ENCODE results near the gene ARID1A. TPM values are rescaled to one million over a fixed set of nuclear protein-coding genes. Genes with fewer than 3 reads are reported as not detected.
"Not testable (repeated sequence)": the region's sequence is repeated elsewhere in the genome, so short reads cannot be mapped to it uniquely, and the experiment has no call there.

The ARID1A gene
- 10 to 100 TPM; 71.4 to 92.8 TPM for total RNA-seq

- no peaks in the 10 kb centered on the region for H3K9me3 ChIP-seq
- under 1% methylated on average over 50 of the region's 80 CpGs for WGBS
- intact Hi-C loops (cut with DNase I), result loop anchor here (2.0 to 10.0 kb wide), 2 partner anchors 93 to 169 kb away; partner anchors contain the start of gene SFN
- H3K27ac ChIP-seq, result peak within 1 kb of the TSS; percentile 91 to 99
- no peaks in the 10 kb centered on the region for H3K27me3 ChIP-seq (replicated peaks; ENCODE audit: insufficient read depth)
- peak within 1 kb of the TSS; percentile 89 to 95 for H3K4me3 ChIP-seq
- DNase-seq (ENCODE audit: low spot score), result peak; percentile 92
- TF ChIP-seq POLR2A (IDR thresholded peaks at IDR 0.05) (peak; percentile 67), POLR2AphosphoS5 (IDR thresholded peaks at IDR 0.05) (peak; percentile 88), CTCF (IDR thresholded peaks at IDR 0.05) (peak in 2 of 4 experiments; percentile 28 to 44)
- H3K4me1 ChIP-seq (replicated peaks), result peaks cover 21% of the 10 kb centered on the region
- no peaks in the 10 kb centered on the region for H3K36me3 ChIP-seq
Observed at GRCh38 chr1:26695356-26696118, at the start of gene ARID1A. Gene ARID1A, plus strand, starts transcription at chr1:26696015. Its CDS starts 389 bp downstream, at chr1:26696404.

GRCh38 chr1:26664802-26665201 lies 31.0 kb upstream of the ARID1A start:
- 81% methylated on average over 2 of the region's 2 CpGs for WGBS
- Histone ChIP-seq H3K27ac (no peak overlapping the region), H3K9me3 (no peaks in the 10 kb centered on the region), H3K4me3 (no peak overlapping the region), H3K4me1 (replicated peaks) (no peaks in the 10 kb centered on the region), H3K27me3 (replicated peaks; ENCODE audit: insufficient read depth) (no peaks in the 10 kb centered on the region), H3K36me3 (no peaks in the 10 kb centered on the region)
- DNase-seq (ENCODE audit: low spot score), result no peak
- intact Hi-C loops (cut with DNase I), result no loop called here
- TF ChIP-seq CTCF (IDR thresholded peaks at IDR 0.05) (no peak), POLR2A (IDR thresholded peaks at IDR 0.05) (no peak), POLR2AphosphoS5 (IDR thresholded peaks at IDR 0.05) (no peak)

GRCh38 chr1:26666855-26667254 lies 29.0 kb upstream of the ARID1A start:
- H3K4me1 ChIP-seq (replicated peaks), result no peaks in the 10 kb centered on the region
- H3K27ac ChIP-seq, result no peak overlapping the region
- 95% methylated on average over 1 of the region's 1 CpG for WGBS
- TF ChIP-seq POLR2A (IDR thresholded peaks at IDR 0.05), result no peak
- H3K27me3 ChIP-seq (replicated peaks; ENCODE audit: insufficient read depth), result no peaks in the 10 kb centered on the region
- intact Hi-C loops (cut with DNase I), result no loop called here
- no peaks in the 10 kb centered on the region for H3K9me3 ChIP-seq
- H3K36me3 ChIP-seq, result no peaks in the 10 kb centered on the region
- DNase-seq (ENCODE audit: low spot score), result no peak
- no peak overlapping the region for H3K4me3 ChIP-seq

GRCh38 chr1:26668106-26668786 lies 27.6 kb upstream of the ARID1A start:
- 89% methylated on average over 4 of the region's 4 CpGs for WGBS

GRCh38 chr1:26677306-26678115 lies 18.3 kb upstream of the ARID1A start:
- 3% methylated on average over 9 of the region's 9 CpGs for WGBS
- DNase-seq (ENCODE audit: low spot score), result peak; percentile 92
- Histone ChIP-seq H3K36me3 (no peaks in the 10 kb centered on the region), H3K27me3 (replicated peaks; ENCODE audit: insufficient read depth) (no peaks in the 10 kb centered on the region), H3K4me3 (no peak overlapping the region), H3K9me3 (no peaks in the 10 kb centered on the region), H3K27ac (peak overlapping the region; percentile 18 to 46), H3K4me1 (replicated peaks) (no peaks in the 10 kb centered on the region)
- TF ChIP-seq CTCF (IDR thresholded peaks at IDR 0.05), result peak; percentile 62 to 93 (median 82)
- no peak for TF ChIP-seq POLR2A (IDR thresholded peaks at IDR 0.05)
- peak; percentile 88 for TF ChIP-seq POLR2AphosphoS5 (IDR thresholded peaks at IDR 0.05)
- intact Hi-C loops (cut with DNase I), result loop anchor here (1.0 to 5.0 kb wide), 2 partner anchors 75 to 112 kb away; no protein-coding TSS in a partner anchor

More at GRCh38 chr1:26668106-26668786, 27.6 kb upstream of the ARID1A start:
- H3K9me3 ChIP-seq; H3K4me1 ChIP-seq (replicated peaks); DNase-seq (ENCODE audit: low spot score); intact Hi-C loops (cut with DNase I); H3K36me3 ChIP-seq; H3K27ac ChIP-seq; H3K4me3 ChIP-seq; H3K27me3 ChIP-seq (replicated peaks; ENCODE audit: insufficient read depth): not testable (repeated sequence)

Measured in prostate gland (tissue), 2 donors.